GM18520 (cell line): Measurements from ENCODE around the gene TUBGCP6.

Source experiments
- ATAC-seq: cut with Tn5 transposase; IDR thresholded peaks from one replicate; pipeline ENCODE4 v1.9.1; 2021; ENCODE audit not compliant: unreplicated experiment

Gene TUBGCP6

GRCh38 chr22:50199251-50199721 is 45.5 kb downstream of the TUBGCP6 start:
- no peak for ATAC-seq

DNA sequence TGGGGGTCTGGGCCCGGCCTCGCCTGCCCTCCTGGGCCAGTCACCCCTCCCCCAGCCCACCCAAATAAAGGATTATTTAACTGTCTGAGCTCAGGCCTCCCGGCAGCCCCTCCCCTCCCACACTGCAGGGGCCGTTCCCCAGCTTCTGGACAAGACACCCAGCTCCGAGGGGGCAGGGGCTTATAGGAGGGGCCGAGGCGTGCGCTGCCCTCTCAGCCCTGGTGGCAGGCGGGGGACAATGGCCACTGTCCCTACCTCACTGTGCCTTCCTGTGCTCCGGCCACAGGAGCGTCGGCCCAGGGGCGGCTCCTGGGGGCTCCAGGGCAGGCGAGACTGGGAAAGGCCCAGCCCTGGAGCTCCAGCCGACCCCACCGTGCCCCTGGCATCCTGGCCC is 46.2 kb downstream of the TUBGCP6 start:
- ATAC-seq = no peak

DNA sequence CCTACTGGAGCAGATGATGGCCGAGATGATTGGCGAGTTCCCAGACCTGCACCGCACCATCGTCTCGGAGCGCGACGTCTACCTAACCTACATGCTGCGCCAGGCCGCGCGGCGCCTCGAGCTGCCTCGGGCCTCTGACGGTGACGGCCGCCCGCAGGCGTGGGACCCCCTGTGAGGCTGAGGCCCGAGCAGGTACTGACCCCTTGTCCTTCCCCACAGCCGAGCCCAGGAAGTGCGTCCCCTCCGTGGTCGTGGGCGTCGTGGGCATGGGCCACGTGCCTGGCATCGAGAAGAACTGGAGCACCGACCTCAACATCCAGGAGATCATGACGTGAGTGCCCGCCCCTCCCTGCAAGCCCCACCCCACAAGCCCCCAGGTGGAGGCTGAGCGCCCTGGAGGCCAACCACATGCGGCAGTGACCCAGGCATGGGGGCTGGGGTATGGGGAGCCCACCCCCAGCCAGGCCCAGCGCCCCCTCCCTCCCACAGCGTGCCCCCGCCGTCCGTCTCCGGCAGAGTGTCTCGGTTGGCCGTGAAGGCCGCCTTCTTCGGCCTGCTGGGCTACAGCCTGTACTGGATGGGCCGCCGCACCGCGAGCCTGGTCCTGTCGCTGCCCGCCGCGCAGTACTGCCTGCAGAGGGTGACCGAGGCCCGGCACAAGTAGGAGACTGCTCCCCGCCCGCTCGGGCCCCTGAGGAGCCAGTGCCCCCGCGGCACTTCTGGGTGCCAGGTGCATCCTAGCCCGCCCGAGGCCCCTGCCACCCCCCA is 46.8 kb downstream of the TUBGCP6 start:
- no peak for ATAC-seq

- no peak for ATAC-seq
Measured at GRCh38 chr22:50197000-50197800, 47.6 kb downstream of the TUBGCP6 start.

- no peak for ATAC-seq
Measured at GRCh38 chr22:50196256-50196655, 48.6 kb downstream of the TUBGCP6 start.

DNA sequence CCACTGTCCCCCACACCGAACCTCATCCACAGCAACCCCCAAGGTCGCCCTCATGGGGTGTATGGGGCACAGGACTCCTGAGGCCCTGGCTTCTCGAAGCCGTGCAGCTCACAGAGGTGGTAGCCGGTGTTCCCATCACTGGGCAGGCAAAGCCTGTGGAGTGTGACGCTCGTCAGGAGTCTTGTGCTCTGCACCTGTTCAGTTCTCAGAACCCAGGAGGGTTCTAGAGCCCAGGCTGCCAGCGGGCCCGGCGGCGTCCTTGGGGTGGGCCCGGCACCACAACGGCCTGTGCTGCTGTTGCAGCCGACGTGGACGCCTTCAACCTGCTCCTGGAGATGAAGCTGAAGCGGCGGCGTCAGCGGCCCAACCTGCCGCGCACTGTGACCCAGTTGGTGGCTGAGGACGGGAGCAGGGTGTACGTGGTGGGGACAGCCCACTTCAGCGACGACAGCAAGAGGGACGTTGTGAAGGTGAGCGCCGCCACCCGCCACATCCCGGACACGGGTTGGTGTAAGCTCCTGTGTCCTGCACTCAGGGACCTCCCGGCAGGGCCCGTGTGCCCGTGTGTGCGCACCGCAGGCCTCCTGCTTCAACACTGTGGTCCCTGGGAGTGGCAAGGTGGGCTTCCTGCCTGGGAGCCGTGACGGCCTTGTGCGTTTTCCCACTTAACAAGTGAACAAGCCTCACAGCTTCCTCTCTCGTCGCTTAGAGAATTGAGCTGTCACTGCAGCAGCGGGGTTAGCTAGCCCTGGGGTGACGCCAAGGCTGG is 50.6 kb downstream of the TUBGCP6 start:
- ATAC-seq = no peak

DNA sequence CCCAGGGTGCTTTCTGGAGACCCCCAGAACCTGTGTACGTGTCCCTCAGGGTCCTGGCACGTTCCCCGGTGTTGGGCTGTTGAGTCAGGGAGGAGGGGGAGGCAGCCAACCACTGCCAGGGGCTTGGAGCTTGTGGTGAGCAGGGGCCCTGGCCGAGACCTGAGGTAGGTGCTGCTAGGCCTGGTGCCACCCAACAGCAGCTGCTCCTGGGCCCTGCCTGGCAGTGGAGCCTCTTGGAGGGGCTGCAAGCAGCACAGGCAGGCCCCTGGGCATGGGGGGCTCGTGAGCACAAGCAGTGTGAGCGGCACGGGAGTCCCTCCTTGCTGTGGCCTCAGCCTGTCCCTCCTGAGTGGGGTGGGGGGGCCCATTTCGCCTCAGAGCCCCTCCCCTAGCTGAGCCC is 51.2 kb downstream of the TUBGCP6 start:
- no peak for ATAC-seq

DNA sequence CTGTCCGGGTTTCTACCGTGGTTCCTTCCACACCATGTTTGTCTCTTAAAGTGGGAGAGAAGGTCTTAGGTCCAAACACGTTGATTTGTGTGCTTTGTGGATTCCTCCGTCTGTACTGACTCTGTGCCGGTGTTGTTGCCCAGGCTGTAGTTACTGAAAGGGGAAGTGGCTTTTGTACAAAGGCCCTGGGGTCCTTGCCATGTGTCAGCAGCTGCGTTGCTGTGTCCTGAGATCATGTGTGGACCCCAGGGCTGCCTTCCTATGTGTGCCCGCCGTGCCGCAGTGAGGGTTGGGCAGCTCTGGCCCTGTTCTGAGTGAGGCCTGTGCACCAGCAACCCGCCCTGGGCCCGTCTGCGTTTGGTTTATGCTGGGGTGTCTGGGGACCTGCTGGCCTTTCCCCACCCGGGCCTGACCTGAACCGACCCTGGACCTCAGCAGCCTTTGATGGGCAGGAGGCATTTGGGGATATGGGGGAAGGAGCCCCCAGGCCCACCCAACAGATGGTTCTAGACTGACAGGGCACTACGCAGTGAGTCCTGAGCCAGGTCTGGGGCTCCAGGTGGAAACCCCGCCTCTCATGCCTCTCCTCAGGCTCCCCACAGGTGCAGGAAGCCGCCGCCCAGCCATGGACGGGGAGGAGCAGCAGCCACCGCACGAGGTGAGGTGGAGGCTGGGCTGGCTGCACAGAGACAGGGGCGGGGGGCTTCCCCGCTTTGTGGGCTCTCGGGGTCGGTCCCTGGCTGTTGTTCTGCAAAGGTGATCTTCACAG is 52.2 kb downstream of the TUBGCP6 start:
- no peak for ATAC-seq

DNA sequence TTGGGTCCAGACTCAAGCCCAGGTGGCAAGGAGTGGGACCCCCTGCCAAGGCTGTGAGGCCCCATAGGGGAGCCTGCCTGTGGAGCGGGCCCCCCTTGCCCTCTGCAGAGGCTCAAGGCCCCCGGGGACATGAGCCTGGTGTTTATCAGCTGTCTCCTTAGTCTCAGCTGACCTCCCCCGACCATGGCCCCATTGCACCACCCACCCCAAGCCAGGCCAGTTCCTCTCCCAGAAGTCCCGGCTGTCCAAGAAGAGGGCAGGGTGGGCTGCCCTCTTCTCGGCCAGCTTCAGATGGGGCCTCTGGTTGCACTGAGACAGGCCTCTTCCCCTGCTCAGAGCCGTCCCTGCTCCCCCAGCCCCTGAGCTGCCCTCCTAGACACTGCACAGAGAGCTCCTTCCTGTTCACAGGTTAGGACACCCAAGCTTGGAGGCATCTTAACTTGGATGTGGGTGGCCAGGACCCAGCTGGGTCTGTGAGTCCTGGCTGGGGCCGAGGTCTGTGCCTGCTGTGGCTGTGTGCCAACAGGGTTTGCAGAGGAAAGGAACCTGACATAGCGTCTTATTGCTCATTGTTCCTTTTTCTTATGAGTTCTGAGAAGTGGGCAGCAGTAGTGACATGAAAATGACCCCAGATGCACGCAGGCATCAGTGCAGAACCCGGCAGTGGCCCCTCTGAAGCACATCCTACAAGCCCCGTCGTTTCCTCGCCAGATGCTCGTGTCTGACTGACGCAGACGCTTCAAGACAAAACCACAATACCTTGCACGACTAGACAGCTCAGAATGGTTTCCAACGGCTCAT is 53.7 kb downstream of the TUBGCP6 start:
- ATAC-seq = no peak

DNA sequence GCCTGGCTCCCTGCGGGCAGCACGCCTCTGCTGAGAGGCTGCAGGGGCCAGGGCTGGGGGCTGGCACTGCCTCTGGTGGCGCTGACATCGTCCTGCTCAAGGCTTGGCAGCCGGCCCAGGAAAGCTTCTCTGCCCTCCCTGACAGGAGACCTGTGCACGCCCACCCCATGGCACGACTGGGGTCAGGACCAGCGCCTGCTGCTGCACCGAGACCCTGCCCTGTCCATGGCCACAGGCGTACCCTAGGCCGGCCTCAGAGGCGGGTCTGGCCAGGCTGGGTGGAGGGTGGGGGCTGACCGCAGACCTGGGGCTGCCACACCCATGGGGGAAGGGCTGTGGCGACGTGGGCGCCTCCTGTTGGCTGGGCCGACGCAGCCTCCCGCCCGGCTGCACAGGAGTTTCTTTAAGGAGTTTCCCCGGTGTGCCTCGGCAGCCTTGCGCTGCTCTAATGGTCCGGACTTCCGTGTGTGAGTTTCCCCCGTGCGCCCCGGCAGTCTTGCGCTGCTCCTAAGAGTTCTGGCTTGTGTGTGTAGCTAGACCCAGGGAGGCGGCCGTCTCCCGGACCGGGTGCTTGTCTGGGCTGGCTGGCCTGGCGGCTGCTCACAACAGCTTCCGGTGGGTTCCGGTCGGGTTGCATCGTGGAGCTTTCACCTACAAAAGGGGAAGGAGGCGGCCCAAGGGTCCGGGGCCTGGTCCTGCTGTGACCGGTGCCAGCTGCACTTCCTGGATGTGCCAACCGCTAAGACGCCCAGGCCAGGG is 54.5 kb downstream of the TUBGCP6 start:
- ATAC-seq = peak; percentile 31

- ATAC-seq = no peak
Measured at GRCh38 chr22:50189849-50190181, 55.0 kb downstream of the TUBGCP6 start.

GRCh38 chr22:50189184-50189848 is 55.5 kb downstream of the TUBGCP6 start:
- ATAC-seq = no peak

DNA sequence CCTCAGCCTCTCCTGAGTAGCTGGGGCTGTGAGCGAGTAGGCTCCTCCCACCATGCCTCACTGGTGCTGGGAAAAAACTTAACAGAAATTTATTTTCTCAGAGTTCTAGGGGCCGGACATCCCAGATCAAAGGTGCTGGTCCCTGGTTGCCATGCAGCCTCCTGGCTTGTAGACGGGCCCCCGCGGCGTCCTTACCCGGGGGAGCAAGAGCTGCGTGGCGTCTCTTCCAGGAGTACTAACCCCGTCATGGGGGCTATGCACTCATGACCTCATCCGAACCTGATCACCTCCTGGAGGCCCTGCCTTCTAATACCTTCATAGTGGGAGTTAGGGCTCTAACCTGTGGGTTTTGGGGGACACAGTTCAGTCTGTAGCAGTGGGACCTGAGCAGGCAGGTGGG is 56.5 kb downstream of the TUBGCP6 start:
- no peak for ATAC-seq

DNA sequence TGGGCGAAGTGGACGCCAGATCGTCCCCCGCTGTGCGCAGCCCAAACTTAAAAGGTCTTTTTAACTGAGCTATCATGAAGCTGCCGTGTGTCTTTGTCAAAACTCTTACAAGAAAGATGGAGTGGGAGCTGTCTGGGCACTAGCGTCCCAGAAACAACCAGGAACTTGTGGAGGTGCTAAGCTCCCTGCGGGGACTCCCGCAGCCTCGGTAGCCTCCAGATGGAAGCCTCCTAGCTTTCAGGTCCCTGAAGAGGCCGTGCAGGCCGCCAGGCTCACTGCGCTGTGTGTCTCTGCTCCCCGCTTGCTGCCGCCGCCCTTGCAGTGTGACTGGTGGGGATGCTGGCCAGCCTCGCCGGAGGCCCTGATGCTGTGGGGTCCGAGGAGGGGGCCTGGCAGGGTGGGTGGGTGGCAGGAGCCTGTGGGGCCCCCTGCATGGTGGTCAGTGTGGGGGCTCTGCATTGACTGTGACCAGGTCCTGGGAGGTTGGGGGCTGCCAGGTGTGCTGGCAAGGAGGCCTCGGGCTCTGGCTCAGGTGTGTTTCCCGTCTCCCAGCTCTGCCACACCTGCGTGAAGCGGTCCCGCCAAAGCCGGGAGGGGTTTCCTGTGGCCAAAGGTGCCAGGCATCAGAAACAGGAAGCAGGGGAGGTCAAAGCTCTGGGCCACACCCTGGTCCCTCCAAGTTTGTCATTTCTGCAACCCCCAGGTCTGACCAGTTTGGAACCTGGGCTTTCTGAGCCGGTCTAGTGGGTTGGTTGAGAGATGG is 57.9 kb downstream of the TUBGCP6 start:
- ATAC-seq = no peak

DNA sequence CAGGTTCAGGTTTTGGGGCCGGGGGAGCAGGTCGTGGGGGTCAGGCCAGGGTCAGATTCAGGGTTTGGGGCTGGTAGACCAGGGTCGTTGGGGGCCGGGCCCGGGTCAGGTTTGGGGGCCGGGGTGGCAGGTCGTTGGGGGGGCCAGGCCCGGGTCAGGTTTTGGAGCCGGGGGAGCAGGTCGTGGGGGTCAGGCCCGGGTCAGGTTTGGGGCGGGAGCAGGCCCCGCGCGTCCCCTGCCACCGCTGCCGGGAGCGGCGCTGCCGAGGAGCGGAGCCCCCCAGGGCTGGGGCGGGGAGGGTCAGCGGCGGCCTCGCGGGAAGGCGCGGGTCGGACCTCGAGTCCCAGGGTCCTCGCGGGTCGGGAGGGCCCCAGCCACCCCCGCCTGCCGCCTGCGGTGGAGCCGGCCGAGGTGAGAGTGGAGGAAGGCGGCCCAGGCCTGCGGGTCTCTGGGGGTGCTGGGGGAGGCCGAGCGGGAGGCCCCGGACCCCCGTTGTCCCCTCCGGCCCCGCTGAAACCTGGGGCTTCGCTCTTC is 58.6 kb downstream of the TUBGCP6 start:
- no peak for ATAC-seq

- peak; percentile 35 for ATAC-seq
Measured at GRCh38 chr22:50185375-50186087, 59.3 kb downstream of the TUBGCP6 start, which contains the start of gene TRABD. Gene TRABD (plus strand): TSS chr22:50185913. CDS start chr22:50193061, 7,148 bp downstream.

GRCh38 chr22:50184902-50185374 is 59.9 kb downstream of the TUBGCP6 start:
- ATAC-seq = no peak
